Neural progenitor cell (in vitro differentiated cells): ENCODE results near the gene DTD1. TPM values are rescaled to one million over a fixed set of nuclear protein-coding genes. Genes with fewer than 3 reads are reported as not detected.

Source experiments
- DNase-seq: peaks from one replicate; pipeline ENCODE4 v3.0.0-alpha.2; 2016; ENCODE audit warnings: low spot score
- H2AFZ ChIP-seq: fragments of 200-600 bp; sonication (generic); replicated peaks from 2 replicates; pipeline ENCODE4 v1.6.1; 2016; ENCODE audit warnings: antibody characterized with exemption
- H3F3A ChIP-seq: fragments of 200-600 bp; sonication (generic); 2 replicates; pipeline ENCODE4 v1.6.1; 2016; ENCODE audit warnings: antibody characterized with exemption, low read depth
- H3K27ac ChIP-seq: fragments of 200-600 bp; sonication (generic); 2 replicates; pipeline ENCODE4 v1.5.1; 2016; ENCODE audit warnings: mild to moderate bottlenecking
- H3K27me3 ChIP-seq: fragments of 200-600 bp; sonication (generic); 2 replicates; pipeline ENCODE4 v1.6.1; 2016; ENCODE audit warnings: mild to moderate bottlenecking, moderate library complexity
- H3K36me3 ChIP-seq: fragments of 200-600 bp; sonication (generic); 2 replicates; pipeline ENCODE4 v1.5.1; 2016
- H3K4me1 ChIP-seq: fragments of 200-600 bp; sonication (generic); 2 replicates; pipeline ENCODE4 v1.6.1; 2016; ENCODE audit warnings: mixed run types
- H3K4me2 ChIP-seq: fragments of 200-600 bp; sonication (generic); 2 replicates; pipeline ENCODE4 v1.6.1; 2016
- H3K4me3 ChIP-seq: fragments of 200-600 bp; sonication (generic); 2 replicates; pipeline ENCODE4 v1.5.1; 2016
- H3K79me2 ChIP-seq: fragments of 200-600 bp; sonication (generic); 2 replicates; pipeline ENCODE4 v1.6.1; 2016; ENCODE audit warnings: low read depth
- H3K9ac ChIP-seq: fragments of 200-600 bp; sonication (generic); 2 replicates; pipeline ENCODE4 v1.6.1; 2016
- H3K9me3 ChIP-seq: fragments of 200-600 bp; sonication (generic); 2 replicates; pipeline ENCODE4 v1.5.1; 2016; ENCODE audit warnings: low read depth
- H4K20me1 ChIP-seq: fragments of 200-600 bp; sonication (generic); 2 replicates; pipeline ENCODE4 v1.6.1; 2016; ENCODE audit warnings: low read depth
- H3K27ac Mint-ChIP-seq: 3 replicates; pipeline ENCODE4 v1.8.0; 2021; ENCODE audit warnings: mixed read lengths
- H3K27me3 Mint-ChIP-seq: 2 replicates; pipeline ENCODE4 v1.8.0; 2022; ENCODE audit warnings: low read depth, mild to moderate bottlenecking, inconsistent platforms, moderate library complexity, mixed read lengths; ENCODE audit not compliant: insufficient read depth
- H3K36me3 Mint-ChIP-seq: 3 replicates; pipeline ENCODE4 v1.8.0; 2021; ENCODE audit warnings: mixed read lengths
- H3K4me1 Mint-ChIP-seq: 3 replicates; pipeline ENCODE4 v1.8.0; 2021; ENCODE audit warnings: mixed read lengths
- H3K4me3 Mint-ChIP-seq: 3 replicates; pipeline ENCODE4 v1.8.0; 2021; ENCODE audit warnings: mild to moderate bottlenecking, moderate library complexity, mixed read lengths
- H3K9me3 Mint-ChIP-seq: 3 replicates; pipeline ENCODE4 v1.8.0; 2020; ENCODE audit warnings: mixed read lengths
- CTCF ChIP-seq: fragments of 200-600 bp; sonication (generic); IDR thresholded peaks from 2 replicates; pipeline ENCODE4 v1.5.1; 2017; ENCODE audit warnings: antibody characterized with exemption, mild to moderate bottlenecking
- EZH2 ChIP-seq: fragments of 200-600 bp; sonication (generic); IDR thresholded peaks from 2 replicates; pipeline ENCODE4 v1.6.1; 2017; ENCODE audit warnings: antibody characterized with exemption, mild to moderate bottlenecking, moderate library complexity
- EZH2phosphoT487 ChIP-seq: fragments of 200-600 bp; sonication (generic); IDR thresholded peaks from 2 replicates; pipeline ENCODE4 v1.6.1; 2017; ENCODE audit warnings: antibody characterized with exemption
- total RNA-seq: library from RNA; depleted of rRNA; stranded (reverse); fragments of >200 nt; gene quantifications from 2 replicates; pipeline ENCODE4 v1.2.3, GENCODE V29; 2015; ENCODE audit warnings: low replicate concordance

Gene DTD1
- total RNA-seq, 1 donor from 2014 or later = 92.6 TPM

GRCh38 chr20:18553746-18554145 is 34.1 kb upstream of the DTD1 start:
- H3F3A ChIP-seq = no peaks in the 10 kb centered on the region
- Mint-ChIP-seq H3K4me3 (no peak overlapping the region), H3K27ac (no peak overlapping the region), H3K4me1 (no peaks in the 10 kb centered on the region), H3K9me3 (no peaks in the 10 kb centered on the region), H3K36me3 (peaks cover 24% of the 10 kb centered on the region), H3K27me3 (no peaks in the 10 kb centered on the region)
- TF ChIP-seq EZH2phosphoT487 (no peak), CTCF (no peak), EZH2 (no peak)
- DNase-seq = no peak
- H3K9me3 ChIP-seq = no peaks in the 10 kb centered on the region
- peaks cover 10% of the 10 kb centered on the region for H3K36me3 ChIP-seq
- no peaks in the 10 kb centered on the region for H3K79me2 ChIP-seq
- no peak overlapping the region for H3K27ac ChIP-seq
- no peak overlapping the region for H2AFZ ChIP-seq
- H3K9ac ChIP-seq = no peak overlapping the region
- H3K4me3 ChIP-seq = no peak overlapping the region
- no peaks in the 10 kb centered on the region for H3K4me1 ChIP-seq
- no peak overlapping the region for H3K4me2 ChIP-seq
- no peaks in the 10 kb centered on the region for H3K27me3 ChIP-seq
- no peaks in the 10 kb centered on the region for H4K20me1 ChIP-seq

GRCh38 chr20:18566892-18567738 is 20.7 kb upstream of the DTD1 start, which contains the start of gene SMIM26:
Gene SMIM26 (plus strand): TSS chr20:18567432. CDS start chr20:18567479, 47 bp downstream.
- Histone ChIP-seq H3F3A (peaks cover 10% of the 10 kb centered on the region), H3K27ac (no peak within 1 kb of the TSS), H3K4me2 (peak within 1 kb of the TSS; percentile 84), H3K4me3 (peak within 1 kb of the TSS; percentile 73), H3K27me3 (no peaks in the 10 kb centered on the region), H3K36me3 (peaks cover 5% of the 10 kb centered on the region), H2AFZ (peak within 1 kb of the TSS; percentile 81), H3K79me2 (peaks cover 22% of the 10 kb centered on the region), H3K4me1 (peaks cover 11% of the 10 kb centered on the region), H4K20me1 (no peaks in the 10 kb centered on the region), H3K9ac (peak within 1 kb of the TSS; percentile 71), H3K9me3 (no peaks in the 10 kb centered on the region)
- H3K27me3 Mint-ChIP-seq = peaks cover 3% of the 10 kb centered on the region
- peaks cover 14% of the 10 kb centered on the region for H3K36me3 Mint-ChIP-seq
- DNase-seq = peak; percentile 90
- no peaks in the 10 kb centered on the region for H3K9me3 Mint-ChIP-seq
- peaks cover 11% of the 10 kb centered on the region for H3K4me1 Mint-ChIP-seq
- no peak for TF ChIP-seq CTCF
- TF ChIP-seq EZH2phosphoT487 = no peak
- TF ChIP-seq EZH2 = no peak
- peak within 1 kb of the TSS; percentile 98 for H3K27ac Mint-ChIP-seq
- peak within 1 kb of the TSS; percentile 88 for H3K4me3 Mint-ChIP-seq

- H3K36me3 Mint-ChIP-seq = peaks cover 14% of the 10 kb centered on the region
- H3K4me1 ChIP-seq = peaks cover 11% of the 10 kb centered on the region
- H3K9ac ChIP-seq = peak overlapping the region; percentile 71
- H2AFZ ChIP-seq = peak overlapping the region; percentile 81
- H3K27ac Mint-ChIP-seq = peak overlapping the region; percentile 98
- H3K27me3 ChIP-seq = no peaks in the 10 kb centered on the region
- H3K9me3 Mint-ChIP-seq = no peaks in the 10 kb centered on the region
- TF ChIP-seq EZH2phosphoT487 = no peak
- TF ChIP-seq EZH2 = no peak
- TF ChIP-seq CTCF = no peak
- H3K36me3 ChIP-seq = peaks cover 5% of the 10 kb centered on the region
- peak overlapping the region; percentile 84 for H3K4me2 ChIP-seq
- no peaks in the 10 kb centered on the region for H4K20me1 ChIP-seq
- peaks cover 10% of the 10 kb centered on the region for H3F3A ChIP-seq
- peak overlapping the region; percentile 88 for H3K4me3 Mint-ChIP-seq
- peak overlapping the region; percentile 73 for H3K4me3 ChIP-seq
- H3K9me3 ChIP-seq = no peaks in the 10 kb centered on the region
- H3K27ac ChIP-seq = no peak overlapping the region
- no peak for DNase-seq
- peaks cover 11% of the 10 kb centered on the region for H3K4me1 Mint-ChIP-seq
- H3K79me2 ChIP-seq = peaks cover 22% of the 10 kb centered on the region
- peaks cover 3% of the 10 kb centered on the region for H3K27me3 Mint-ChIP-seq
Observed at GRCh38 chr20:18567739-18568091, 20.1 kb upstream of the DTD1 start.
